Astrocyte (in vitro differentiated cells and primary cell): ENCODE results near the gene TARS2. TPM values are rescaled to one million over a fixed set of nuclear protein-coding genes. Genes with fewer than 3 reads are reported as not detected.

Source experiments
- DNase-seq: peaks from one replicate; pipeline ENCODE4 v3.0.0-alpha.2; 2010; ENCODE audit warnings: low read depth
- FAIRE-seq: peaks from 2 replicates; lab custom pipeline; 2011; peaks lifted over from hg19 to GRCh38; lab: Jason Lieb, UNC
- H2AFZ ChIP-seq: 2 replicates; pipeline ENCODE4 v1.6.0; 2012; ENCODE audit warnings: low read depth, low read length, inconsistent platforms
- H3K27ac ChIP-seq: 2 replicates; pipeline ENCODE4 v1.5.1; 2011; ENCODE audit warnings: low read depth, low read length, inconsistent platforms
- H3K27me3 ChIP-seq: 2 replicates; pipeline ENCODE4 v1.6.0; 2011; ENCODE audit warnings: low read length, inconsistent platforms; ENCODE audit not compliant: insufficient read depth
- H3K36me3 ChIP-seq: 2 replicates; pipeline ENCODE4 v1.5.1; 2011; ENCODE audit warnings: low read length, inconsistent platforms; ENCODE audit not compliant: insufficient read depth
- H3K4me1 ChIP-seq: 2 replicates; pipeline ENCODE4 v1.5.1; 2011; ENCODE audit warnings: low read length, inconsistent platforms; ENCODE audit not compliant: insufficient read depth
- H3K4me2 ChIP-seq: 2 replicates; pipeline ENCODE4 v1.6.0; 2012; ENCODE audit warnings: low read length, inconsistent platforms
- H3K4me3 ChIP-seq: 2 replicates; pipeline ENCODE4 v1.5.1; 2011; ENCODE audit warnings: low read depth, mild to moderate bottlenecking, low read length, inconsistent platforms; ENCODE audit not compliant: insufficient read depth
- H3K79me2 ChIP-seq: 2 replicates; pipeline ENCODE4 v1.6.0; 2012; ENCODE audit warnings: mild to moderate bottlenecking, low read length, inconsistent platforms; ENCODE audit not compliant: insufficient read depth
- H3K9ac ChIP-seq: 2 replicates; pipeline ENCODE4 v1.6.0; 2012; ENCODE audit warnings: mild to moderate bottlenecking, low read length, inconsistent platforms
- H3K9me3 ChIP-seq: 2 replicates; pipeline ENCODE4 v1.5.1; 2012; ENCODE audit warnings: low read depth, mild to moderate bottlenecking, low read length, inconsistent platforms; ENCODE audit not compliant: insufficient read depth
- H4K20me1 ChIP-seq: 2 replicates; pipeline ENCODE4 v1.6.0; 2012; ENCODE audit warnings: low read length, inconsistent platforms; ENCODE audit not compliant: insufficient read depth
- H3K27ac Mint-ChIP-seq: one replicate; pipeline ENCODE4 v1.8.0; 2021; ENCODE audit warnings: mild to moderate bottlenecking, mixed read lengths; ENCODE audit not compliant: unreplicated experiment
- H3K27me3 Mint-ChIP-seq: one replicate; pipeline ENCODE4 v1.8.0; 2021; ENCODE audit warnings: low read depth, mixed read lengths; ENCODE audit not compliant: unreplicated experiment
- H3K36me3 Mint-ChIP-seq: one replicate; pipeline ENCODE4 v1.8.0; 2021; ENCODE audit warnings: low read depth, mixed read lengths; ENCODE audit not compliant: unreplicated experiment
- H3K4me1 Mint-ChIP-seq: one replicate; pipeline ENCODE4 v1.8.0; 2021; ENCODE audit warnings: low read depth, mixed read lengths; ENCODE audit not compliant: unreplicated experiment
- H3K4me3 Mint-ChIP-seq: one replicate; pipeline ENCODE4 v1.8.0; 2021; ENCODE audit warnings: mild to moderate bottlenecking, moderate library complexity, mixed read lengths; ENCODE audit not compliant: unreplicated experiment
- H3K9me3 Mint-ChIP-seq: one replicate; pipeline ENCODE4 v1.8.0; 2021; ENCODE audit warnings: mild to moderate bottlenecking, mixed read lengths; ENCODE audit not compliant: unreplicated experiment
- EZH2 ChIP-seq: IDR thresholded peaks from 2 replicates; pipeline ENCODE4 v1.6.1; 2012; ENCODE audit warnings: mild to moderate bottlenecking, low read length, inconsistent platforms; ENCODE audit not compliant: insufficient read depth
- total RNA-seq: library from RNA; stranded (reverse); gene quantifications from 2 replicates; pipeline ENCODE4 v1.2.1, GENCODE V29; 2021
- TF ChIP-seq, protein P1 (sequence below): IDR thresholded peaks from 2 replicates; pipeline ENCODE4 v1.5.1; 2011; ENCODE audit warnings: low read depth, mild to moderate bottlenecking, inconsistent platforms, low read length, moderate library complexity; ENCODE audit not compliant: insufficient read depth

Gene TARS2
- total RNA-seq, 1 donor from 2014 or later, result 15.5 TPM

DNA sequence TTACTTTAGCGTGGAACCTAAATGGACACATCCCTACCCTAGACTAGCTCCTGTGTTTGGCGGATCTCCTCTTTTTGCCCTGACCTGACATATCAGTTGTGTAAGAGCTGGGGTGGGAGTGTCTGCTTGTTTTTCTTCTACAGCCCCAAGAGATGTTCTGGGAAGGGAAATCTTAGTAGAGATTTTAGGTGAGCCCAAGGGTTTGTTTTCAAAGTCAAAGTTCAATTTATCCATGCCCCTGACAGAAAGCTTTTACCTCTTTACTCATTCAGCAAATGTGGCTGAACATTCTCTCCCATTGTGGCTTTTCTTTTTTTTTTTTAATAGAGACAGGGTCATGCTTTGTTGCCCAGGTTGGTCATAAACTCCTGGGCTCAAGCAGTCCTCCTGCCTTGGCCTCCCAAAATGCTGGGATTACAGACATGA lies 7.3 kb upstream of the TARS2 start:
- Histone ChIP-seq H3K27ac (no peak overlapping the region), H3K4me3 (no peak overlapping the region), H3K27me3 (no peaks in the 10 kb centered on the region), H3K4me2 (no peak overlapping the region), H4K20me1 (no peaks in the 10 kb centered on the region), H2AFZ (no peak overlapping the region), H3K4me1 (peaks cover 9% of the 10 kb centered on the region), H3K79me2 (no peaks in the 10 kb centered on the region), H3K36me3 (no peaks in the 10 kb centered on the region), H3K9ac (no peak overlapping the region), H3K9me3 (no peaks in the 10 kb centered on the region)
- Mint-ChIP-seq H3K4me1 (peaks cover 17% of the 10 kb centered on the region), H3K27me3 (no peaks in the 10 kb centered on the region), H3K27ac (peak overlapping the region; percentile 71), H3K4me3 (no peak overlapping the region), H3K36me3 (no peaks in the 10 kb centered on the region), H3K9me3 (no peaks in the 10 kb centered on the region)
- DNase-seq (no peak), FAIRE-seq (no peak)
- TF ChIP-seq, protein P1, sequence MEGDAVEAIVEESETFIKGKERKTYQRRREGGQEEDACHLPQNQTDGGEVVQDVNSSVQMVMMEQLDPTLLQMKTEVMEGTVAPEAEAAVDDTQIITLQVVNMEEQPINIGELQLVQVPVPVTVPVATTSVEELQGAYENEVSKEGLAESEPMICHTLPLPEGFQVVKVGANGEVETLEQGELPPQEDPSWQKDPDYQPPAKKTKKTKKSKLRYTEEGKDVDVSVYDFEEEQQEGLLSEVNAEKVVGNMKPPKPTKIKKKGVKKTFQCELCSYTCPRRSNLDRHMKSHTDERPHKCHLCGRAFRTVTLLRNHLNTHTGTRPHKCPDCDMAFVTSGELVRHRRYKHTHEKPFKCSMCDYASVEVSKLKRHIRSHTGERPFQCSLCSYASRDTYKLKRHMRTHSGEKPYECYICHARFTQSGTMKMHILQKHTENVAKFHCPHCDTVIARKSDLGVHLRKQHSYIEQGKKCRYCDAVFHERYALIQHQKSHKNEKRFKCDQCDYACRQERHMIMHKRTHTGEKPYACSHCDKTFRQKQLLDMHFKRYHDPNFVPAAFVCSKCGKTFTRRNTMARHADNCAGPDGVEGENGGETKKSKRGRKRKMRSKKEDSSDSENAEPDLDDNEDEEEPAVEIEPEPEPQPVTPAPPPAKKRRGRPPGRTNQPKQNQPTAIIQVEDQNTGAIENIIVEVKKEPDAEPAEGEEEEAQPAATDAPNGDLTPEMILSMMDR, result no peak
- TF ChIP-seq EZH2, result no peak

DNA sequence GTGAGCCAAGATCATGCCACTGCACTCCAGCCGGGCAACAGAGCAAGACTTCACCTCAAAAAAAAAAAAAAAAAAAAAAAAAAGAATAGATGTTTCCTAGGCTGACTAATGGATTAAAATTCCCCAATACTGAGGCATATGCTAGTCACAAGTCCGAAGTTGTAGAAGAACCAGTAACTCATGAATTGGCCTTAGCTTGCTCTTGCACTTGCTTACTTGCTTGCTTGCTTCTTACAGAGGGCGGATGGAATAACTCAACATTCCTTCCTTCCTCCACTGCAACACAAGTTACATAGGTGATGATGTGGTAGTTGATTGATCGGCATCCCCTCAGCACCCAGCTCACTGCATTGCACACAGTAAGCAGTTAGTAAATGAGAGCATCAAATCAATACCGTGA lies 2.8 kb upstream of the TARS2 start:
- H3K27me3 ChIP-seq, result no peaks in the 10 kb centered on the region
- no peak overlapping the region for H3K4me3 ChIP-seq
- peaks cover 2% of the 10 kb centered on the region for H3K4me1 Mint-ChIP-seq
- no peak overlapping the region for H3K27ac Mint-ChIP-seq
- FAIRE-seq (no peak), DNase-seq (peak; percentile 45)
- peak overlapping the region; percentile 8 for H2AFZ ChIP-seq
- H3K36me3 ChIP-seq, result peaks cover 4% of the 10 kb centered on the region
- peaks cover 7% of the 10 kb centered on the region for H3K4me1 ChIP-seq
- no peaks in the 10 kb centered on the region for H3K36me3 Mint-ChIP-seq
- peak overlapping the region; percentile 31 for H3K4me2 ChIP-seq
- H3K27ac ChIP-seq, result no peak overlapping the region
- TF ChIP-seq EZH2, result no peak
- TF ChIP-seq, protein P1, result no peak
- no peak overlapping the region for H3K9ac ChIP-seq
- no peaks in the 10 kb centered on the region for H3K9me3 ChIP-seq
- H3K79me2 ChIP-seq, result peaks cover 14% of the 10 kb centered on the region
- no peaks in the 10 kb centered on the region for H3K9me3 Mint-ChIP-seq
- no peaks in the 10 kb centered on the region for H3K27me3 Mint-ChIP-seq
- no peaks in the 10 kb centered on the region for H4K20me1 ChIP-seq
- no peak overlapping the region for H3K4me3 Mint-ChIP-seq

DNA sequence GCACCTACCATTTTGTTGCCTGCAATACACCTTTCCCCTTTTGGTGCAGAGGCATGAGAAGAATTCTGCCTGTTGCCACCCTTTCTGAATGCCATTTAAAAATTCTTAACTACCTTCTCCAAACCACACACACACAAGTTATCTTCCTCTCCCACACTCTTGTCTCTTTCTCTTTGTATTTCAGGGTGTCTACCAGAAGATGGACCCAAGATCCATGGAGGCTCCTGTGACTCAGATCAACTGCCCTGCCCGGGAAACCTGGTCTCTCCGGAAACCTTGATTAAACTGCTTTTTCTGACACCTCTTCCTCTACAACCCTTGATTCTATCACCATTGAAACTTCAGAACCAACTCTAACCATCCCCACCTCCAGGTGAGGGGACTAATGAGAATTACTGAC lies 2.4 kb upstream of the TARS2 start:
- FAIRE-seq (no peak), DNase-seq (peak; percentile 21)
- H3K9ac ChIP-seq, result peak overlapping the region; percentile 0
- peak overlapping the region; percentile 42 for H3K27ac Mint-ChIP-seq
- no peaks in the 10 kb centered on the region for H3K27me3 Mint-ChIP-seq
- no peaks in the 10 kb centered on the region for H3K36me3 Mint-ChIP-seq
- H3K4me3 Mint-ChIP-seq, result no peak overlapping the region
- H3K4me1 Mint-ChIP-seq, result peaks cover 1% of the 10 kb centered on the region
- no peaks in the 10 kb centered on the region for H3K27me3 ChIP-seq
- TF ChIP-seq, protein P1, result peak; percentile 10
- no peak for TF ChIP-seq EZH2
- H3K9me3 Mint-ChIP-seq, result no peaks in the 10 kb centered on the region
- H4K20me1 ChIP-seq, result no peaks in the 10 kb centered on the region
- peaks cover 7% of the 10 kb centered on the region for H3K4me1 ChIP-seq
- H3K79me2 ChIP-seq, result peaks cover 14% of the 10 kb centered on the region
- no peak overlapping the region for H3K4me3 ChIP-seq
- H2AFZ ChIP-seq, result peak overlapping the region; percentile 8
- H3K36me3 ChIP-seq, result peaks cover 5% of the 10 kb centered on the region
- H3K9me3 ChIP-seq, result no peaks in the 10 kb centered on the region
- H3K27ac ChIP-seq, result no peak overlapping the region
- peak overlapping the region; percentile 31 for H3K4me2 ChIP-seq
